ENCODE data around the gene ZNF439.
A peak's percentile ranks its signal among the peaks of the same experiment; 100 is the strongest.
"Not testable (repeated sequence)": the region's sequence is repeated elsewhere in the genome, so short reads cannot be mapped to it uniquely, and the experiment has no call there.

The ZNF439 gene

GRCh38 chr19:11848594-11849469 is at the start of gene ZNF439:
ZNF439 (plus strand) TSS chr19:11848726; CDS start chr19:11848868, 142 bp downstream.
- DNase-seq: peak; percentile 86

DNA sequence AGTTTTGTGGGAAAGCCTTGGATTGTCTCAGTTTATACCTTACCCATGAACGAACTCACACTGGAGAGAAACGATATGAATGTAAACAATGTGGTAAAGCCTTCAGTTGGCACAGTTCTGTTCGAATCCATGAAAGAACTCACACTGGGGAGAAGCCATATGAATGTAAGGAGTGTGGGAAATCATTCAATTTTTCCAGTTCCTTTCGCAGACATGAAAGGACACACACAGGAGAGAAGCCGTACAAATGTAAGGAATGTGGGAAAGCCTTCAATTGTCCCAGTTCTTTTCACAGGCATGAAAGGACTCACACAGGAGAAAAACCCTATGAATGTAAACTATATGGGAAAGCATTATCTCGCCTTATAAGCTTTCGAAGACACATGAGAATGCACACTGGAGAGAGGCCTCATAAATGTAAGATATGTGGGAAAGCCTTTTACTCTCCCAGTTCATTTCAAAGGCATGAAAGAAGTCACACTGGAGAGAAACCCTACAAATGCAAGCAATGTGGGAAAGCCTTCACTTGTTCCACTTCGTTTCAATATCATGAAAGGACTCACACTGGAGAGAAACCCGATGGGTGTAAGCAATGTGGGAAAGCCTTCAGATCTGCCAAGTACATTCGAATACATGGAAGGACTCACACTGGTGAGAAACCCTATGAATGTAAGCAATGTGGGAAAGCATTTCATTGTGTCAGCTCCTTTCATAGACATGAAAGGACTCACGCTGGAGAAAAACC is 42.0 kb upstream of the ZNF439 start:
- no peak for DNase-seq

DNA sequence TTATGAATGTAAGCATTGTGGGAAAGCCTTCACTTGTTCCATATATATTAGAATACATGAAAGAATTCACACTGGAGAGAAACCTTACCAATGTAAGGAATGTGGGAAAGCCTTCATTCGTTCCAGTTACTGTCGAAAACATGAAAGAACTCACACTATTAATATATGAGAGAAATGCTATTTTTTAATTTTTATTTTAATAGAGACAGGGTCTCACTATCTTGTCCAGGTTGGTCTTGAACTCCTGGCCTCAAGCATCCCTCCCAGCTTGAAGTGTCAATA is 41.5 kb upstream of the ZNF439 start:
- DNase-seq: no peak

- DNase-seq: no peak
Measured at GRCh38 chr19:11813703-11814028, 34.9 kb upstream of the ZNF439 start.

- peak; percentile 91 for DNase-seq
Measured at GRCh38 chr19:11814029-11814699, 34.4 kb upstream of the ZNF439 start, which contains the start of gene ZNF440. ZNF440 (plus strand) TSS chr19:11814273; CDS start chr19:11814448, 175 bp downstream.

DNA sequence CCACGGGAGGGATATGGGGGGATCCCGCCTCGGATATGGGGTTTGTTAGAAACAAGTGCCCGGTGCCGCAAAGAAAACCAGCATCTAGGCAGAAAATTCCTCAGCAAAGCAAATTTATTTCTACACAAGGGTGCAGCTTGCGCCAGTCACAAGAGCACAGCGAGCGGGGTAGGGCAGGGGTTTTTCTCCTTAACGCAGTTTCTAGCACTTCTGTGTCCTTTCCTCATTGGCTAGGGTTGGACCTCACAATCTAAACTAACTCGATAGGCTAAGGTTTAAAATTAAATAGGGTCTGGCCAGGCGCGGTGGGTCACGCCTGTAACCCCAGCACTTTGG is 33.9 kb upstream of the ZNF439 start:
- DNase-seq: no peak

DNA sequence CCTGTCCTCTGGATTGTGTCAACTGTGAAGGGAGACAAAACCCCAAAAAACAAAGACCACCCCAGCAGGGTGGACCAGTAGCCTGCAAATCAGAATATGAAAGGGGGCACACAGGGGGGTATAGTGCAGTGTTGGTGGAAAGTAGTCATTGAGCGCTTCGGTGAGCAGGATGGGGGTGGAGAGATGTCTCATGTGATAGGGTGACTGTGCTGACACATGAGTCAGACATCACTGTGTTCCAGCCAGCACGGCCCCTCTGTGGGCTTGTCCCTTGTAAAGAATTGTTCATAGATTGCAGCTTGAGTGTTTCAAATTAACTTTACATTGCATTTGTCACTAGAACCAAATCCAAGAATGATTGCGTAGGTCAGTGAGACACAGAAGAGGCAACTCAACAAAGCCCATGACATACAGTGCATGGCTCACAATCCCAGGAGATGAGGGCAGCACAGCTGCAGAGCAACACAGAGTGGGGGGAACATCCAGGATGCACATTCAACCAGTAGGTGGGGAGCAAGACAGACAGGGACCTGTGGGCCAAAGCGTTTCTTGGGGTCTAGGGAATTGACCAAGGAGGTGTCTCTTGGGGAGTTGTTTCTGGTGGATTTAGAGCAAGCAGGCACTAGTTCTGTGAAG is 26.9 kb upstream of the ZNF439 start:
- DNase-seq: no peak

DNA sequence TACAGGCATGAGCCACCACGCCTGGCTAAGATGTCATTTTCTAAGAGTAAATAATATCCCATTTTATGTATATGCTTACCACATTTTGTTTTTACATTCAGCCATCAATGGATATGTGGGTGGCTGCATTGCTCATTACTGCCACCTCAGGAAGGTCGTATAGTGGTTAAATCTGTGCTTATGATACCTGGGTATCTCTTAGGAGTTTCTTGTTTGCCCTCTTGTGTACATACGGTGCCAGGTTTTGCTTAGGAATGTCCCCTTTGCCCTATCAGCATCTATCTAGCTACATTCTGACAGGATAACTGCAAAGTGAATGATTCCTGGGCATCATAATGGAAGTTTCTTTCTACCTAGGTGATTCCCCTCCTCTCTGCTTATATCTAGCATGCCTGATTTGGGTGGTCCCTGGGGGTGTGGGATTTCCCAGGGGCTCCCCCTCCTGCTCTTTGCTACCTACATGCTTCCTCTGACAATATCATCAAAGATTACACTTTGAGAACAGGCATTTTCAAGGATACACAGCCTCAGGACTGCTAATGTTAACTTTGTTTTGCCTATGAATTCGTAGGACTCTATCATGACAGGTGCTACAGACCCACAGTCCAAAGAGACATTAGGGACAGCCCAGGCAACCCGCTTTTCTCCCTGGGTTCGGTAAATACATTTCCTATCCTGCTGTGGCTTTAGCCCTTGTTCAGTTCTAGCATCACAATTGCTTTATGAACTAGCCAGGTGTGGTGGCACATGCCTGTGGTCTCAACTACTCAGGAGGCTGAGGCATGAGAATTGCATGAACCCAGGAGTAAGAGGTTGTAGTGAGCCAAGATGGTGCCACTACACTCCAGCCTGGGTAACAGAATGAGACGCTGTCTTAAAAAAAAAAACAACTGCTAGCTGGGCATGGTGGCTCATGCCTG is 19.3 kb upstream of the ZNF439 start:
- not testable (repeated sequence) for DNase-seq

- DNase-seq: no peak
Measured at GRCh38 chr19:11832253-11832912, 16.1 kb upstream of the ZNF439 start.

DNA sequence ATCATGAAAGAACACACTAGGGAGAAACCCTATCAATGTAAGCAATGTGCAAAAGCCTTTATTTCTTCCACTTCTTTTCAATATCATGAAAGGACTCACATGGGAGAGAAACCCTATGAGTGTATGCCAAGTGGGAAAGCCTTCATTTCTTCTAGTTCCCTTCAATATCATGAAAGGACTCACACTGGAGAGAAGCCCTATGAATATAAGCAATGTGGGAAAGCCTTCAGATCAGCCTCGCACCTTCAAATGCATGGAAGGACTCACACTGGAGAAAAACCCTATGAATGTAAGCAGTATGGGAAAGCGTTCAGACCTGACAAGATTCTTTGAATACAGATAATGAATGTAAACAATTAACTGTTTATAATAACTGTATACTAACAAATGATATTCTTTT is 15.0 kb upstream of the ZNF439 start:
- no peak for DNase-seq

GRCh38 chr19:11835626-11836066 is 12.9 kb upstream of the ZNF439 start:
- not testable (repeated sequence) for DNase-seq

DNA sequence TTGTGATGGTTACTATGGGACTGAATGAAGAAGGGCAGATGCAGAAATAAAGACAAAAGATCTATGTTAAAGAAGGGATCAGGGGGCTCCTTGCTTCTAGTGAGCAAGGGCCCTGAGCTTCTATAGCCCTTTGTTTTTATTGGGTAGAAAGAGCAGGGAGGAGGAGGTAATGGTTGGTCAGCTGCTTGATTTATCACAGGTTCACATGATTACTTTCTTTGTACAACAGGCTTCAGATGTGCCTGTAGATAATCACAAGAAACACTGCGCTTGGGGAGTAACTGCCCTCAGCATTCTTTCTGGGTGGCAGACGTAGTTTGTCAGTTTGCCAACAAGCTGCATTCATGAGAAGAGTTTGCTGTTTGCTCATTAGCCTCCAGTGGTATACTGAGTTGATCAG is 4.8 kb upstream of the ZNF439 start:
- DNase-seq: no peak

- DNase-seq: not testable (repeated sequence)
Measured at GRCh38 chr19:11847615-11848014, 911 bp upstream of the ZNF439 start.

DNA sequence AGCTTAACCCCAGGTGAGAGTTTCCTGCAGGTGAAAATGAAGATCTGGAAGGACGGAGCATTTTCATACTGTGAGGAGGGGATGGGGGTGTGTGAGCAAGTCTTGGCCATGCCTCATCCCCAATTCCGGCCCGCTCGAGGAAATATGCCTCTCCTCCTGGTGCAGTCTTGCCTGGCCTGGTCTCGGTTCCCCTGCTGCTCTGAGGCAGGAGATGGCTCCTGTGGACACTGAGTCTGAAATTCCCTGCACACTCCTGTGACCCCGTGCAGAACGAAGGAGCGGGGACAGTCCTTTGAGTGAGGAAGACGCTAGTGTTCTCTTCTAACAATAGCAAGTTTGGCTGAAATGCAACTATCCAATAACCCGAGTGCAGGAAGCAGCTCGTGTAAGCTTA is 329 bp upstream of the ZNF439 start:
- no peak for DNase-seq

GRCh38 chr19:11850289-11850688 is 1.8 kb downstream of the ZNF439 start:
- not testable (repeated sequence) for DNase-seq

DNA sequence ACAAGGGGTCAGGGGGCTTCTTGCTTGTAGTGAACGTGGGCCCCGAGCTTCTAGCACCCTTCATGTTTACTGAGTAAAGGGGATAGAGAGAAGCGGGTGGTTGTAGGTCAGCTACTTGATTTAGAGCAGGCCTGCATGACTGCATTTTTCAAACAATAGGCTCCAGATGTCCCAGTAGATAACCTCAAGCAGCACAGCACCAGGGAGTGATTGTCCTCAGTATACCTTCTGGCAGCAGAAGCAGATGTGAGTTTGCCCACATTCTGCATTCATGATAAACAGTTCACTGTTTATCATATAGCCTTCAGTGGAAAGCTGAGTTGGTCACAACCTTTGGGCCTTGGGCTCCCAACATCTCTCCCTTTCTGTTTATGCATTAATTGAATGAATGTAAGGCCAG is 4.8 kb downstream of the ZNF439 start:
- DNase-seq: no peak

DNA sequence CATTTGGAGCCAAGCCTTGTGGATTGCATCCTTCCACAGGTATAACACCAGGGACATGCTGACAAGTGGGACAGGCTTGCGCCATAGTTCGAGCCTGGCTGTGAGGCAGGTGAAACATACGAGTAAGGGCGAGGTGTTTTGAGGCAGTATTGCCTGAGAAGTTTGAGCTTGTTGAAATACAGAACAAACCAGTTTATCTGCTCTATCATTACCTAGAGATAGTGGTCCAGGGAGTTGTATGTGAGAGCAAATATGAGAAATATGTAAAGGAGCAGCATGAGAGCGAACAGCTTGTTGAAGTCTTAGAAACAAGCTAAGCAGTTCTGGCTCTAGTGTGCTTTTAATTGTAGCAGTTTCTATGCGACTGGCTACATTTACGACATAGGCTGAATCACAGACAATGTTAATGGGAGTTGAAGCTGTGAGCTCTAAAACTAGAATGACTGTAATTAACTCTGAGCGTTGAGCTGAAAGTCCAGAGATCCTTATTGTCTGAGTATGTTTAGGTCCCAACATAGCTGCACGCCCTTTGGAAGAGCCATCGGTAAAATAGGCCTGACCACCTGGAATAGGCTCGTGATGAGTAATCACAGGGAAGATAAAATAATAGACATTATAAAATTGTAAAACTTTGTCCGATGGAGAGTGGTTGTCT is 8.2 kb downstream of the ZNF439 start:
- DNase-seq: no peak

GRCh38 chr19:11860721-11861120 is 12.2 kb downstream of the ZNF439 start:
- no peak for DNase-seq

DNA sequence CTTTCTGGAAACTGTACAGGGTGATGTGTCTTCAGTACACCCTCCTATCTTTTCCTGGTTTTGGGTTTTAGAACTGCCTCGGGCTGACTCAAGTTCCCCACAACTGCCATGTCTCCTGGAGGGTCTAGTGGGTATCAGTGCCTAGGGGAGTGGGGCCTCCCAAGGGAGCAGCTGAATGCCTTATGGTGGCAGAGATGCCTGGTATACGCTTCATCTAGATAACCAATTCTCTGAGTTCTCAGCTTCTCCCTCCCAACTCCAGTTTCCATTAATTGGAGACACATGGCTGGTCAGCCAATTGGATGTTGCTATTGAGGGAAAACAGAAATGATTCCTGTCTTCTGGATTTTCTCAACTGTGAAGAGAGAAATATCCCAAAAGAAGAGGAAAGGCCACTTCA is 12.8 kb downstream of the ZNF439 start:
- DNase-seq: no peak

DNA sequence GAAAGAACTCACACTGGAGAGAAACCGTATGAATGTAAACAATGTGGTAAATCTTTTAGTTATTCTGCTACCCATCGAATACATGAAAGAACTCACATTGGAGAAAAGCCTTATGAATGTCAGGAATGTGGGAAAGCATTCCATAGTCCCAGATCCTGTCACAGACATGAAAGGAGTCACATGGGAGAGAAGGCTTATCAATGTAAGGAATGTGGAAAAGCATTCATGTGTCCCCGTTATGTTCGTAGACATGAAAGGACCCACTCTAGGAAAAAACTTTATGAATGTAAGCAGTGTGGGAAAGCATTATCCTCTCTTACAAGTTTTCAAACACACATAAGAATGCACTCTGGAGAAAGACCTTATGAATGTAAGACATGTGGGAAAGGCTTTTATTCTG is 19.2 kb downstream of the ZNF439 start:
- DNase-seq: not testable (repeated sequence)

DNA sequence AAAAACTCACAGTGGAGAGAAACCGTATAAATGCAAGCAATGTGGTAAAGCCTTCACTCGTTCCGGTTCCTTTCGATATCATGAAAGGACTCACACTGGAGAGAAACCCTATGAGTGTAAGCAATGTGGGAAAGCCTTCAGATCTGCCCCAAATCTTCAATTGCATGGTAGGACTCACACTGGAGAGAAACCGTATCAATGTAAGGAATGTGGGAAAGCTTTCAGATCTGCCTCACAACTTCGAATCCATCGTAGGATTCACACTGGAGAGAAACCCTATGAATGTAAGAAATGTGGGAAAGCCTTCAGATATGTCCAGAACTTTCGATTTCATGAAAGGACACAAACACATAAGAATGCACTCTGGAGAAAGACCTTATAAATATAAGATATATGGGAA is 19.7 kb downstream of the ZNF439 start:
- DNase-seq: no peak
